Stimulated activated CD4-positive, alpha-beta T cell treated with anti-CD3 and anti-CD28 coated beads, Interleukin-15, amount 100 ng/mL, for 24 hours (primary cell): ENCODE data around the gene CENPP.

Experiments used
- DNase-seq: peaks from one replicate; pipeline ENCODE4 v3.0.0-alpha.2; 2020

CENPP gene

DNA sequence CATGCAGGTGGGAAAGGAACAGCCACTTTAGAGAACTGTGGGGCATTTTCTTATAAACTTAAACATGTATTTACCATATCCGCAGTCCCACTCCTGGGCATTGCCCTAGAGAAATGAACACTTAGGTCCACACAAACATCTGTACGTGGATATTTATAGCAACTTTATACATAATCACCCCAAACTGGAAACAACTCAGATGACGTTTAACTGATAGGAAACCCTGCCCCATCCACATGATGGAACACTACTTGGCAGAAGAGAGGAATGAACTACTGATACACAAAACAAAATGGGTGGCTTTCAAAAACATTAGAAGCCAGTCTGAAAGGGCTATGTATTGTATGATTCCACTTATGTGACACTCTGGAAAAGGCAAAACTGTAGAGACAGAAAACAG lies 187.6 kb downstream of the CENPP start:
- no peak for DNase-seq

DNA sequence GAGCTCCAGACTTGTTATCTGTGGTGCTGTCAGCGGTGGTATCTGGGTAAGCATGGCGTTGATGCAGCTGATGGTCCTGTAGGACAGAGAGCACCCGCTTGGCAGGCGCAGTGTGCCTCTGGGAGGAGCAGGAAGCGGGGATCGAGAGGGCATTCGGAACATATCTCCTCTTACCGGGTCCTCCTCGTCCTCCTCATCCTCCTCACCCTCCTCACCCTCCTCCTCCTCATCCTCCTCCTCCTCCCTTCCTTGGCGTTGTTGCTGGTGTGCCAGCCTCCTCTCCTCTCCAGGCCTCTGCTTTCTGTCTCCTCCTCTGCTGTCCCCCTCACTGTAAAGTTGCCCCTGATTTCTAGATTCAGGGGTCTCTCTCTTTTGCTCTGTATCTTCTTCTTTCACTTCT lies 188.9 kb downstream of the CENPP start:
- no peak for DNase-seq

- DNase-seq = no peak
These were observed 190.8 kb downstream of the CENPP start for GRCh38 chr9:92516521-92516920.

- DNase-seq = no peak
These were observed 191.3 kb downstream of the CENPP start for GRCh38 chr9:92517046-92517445.

- DNase-seq = no peak
These were observed 192.4 kb downstream of the CENPP start for GRCh38 chr9:92518199-92518598.

DNA sequence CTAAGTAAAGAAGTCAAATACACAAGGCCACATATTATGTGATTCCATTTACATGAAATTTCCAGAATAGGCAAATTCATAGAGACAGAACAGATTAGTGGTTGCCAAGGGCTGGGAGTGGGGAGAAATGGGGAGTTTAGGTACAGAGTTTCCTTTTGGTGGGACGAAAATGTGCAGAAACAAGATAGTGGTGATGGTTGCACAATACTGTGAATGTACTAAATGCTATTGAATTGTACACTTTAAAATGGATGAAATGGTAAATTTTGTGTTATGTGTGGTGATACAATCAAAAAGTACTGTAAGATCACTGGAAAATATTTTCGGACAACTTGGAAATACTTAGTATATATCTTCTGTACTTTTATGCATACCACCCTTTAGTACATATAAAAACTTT lies 195.1 kb downstream of the CENPP start:
- DNase-seq = no peak

- no peak for DNase-seq
These were observed 197.5 kb downstream of the CENPP start for GRCh38 chr9:92522983-92523970.

DNA sequence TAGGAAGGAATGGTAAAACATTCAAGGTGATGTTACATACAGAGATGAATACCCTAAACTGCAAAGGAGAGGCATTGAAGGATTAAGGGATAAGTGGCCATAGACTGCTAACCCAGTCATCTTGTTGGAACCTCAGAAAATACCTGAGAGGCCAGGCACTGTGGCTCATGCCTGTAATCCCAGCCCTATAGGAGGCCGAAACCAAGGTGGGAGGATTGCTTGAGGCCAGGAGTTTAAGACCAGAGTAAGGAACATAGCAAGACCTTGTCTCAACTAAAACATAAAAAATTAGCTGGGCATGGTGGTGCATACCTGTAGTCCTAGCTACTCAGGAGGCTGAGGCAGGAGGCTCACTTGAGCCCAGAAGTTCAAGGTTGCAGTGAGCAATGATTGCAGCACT lies 199.1 kb downstream of the CENPP start:
- no peak for DNase-seq

DNA sequence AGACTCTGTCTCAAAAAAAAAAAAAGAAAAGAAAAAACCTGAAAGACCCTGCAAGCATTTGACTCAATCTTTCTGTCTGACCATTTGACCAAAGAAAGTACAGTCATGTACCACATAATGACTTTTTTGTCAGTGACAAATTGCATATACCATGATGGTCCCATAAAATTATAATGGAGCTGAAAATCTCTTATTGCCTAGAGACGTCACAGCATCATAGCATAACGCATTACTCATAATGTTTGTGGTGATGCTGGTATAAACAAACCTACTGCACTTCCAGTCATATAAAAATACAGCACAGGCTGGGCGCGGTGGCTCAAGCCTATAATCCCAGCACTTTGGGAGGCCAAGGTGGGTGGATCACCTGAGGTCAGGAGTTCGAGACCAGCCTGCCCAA lies 199.6 kb downstream of the CENPP start:
- DNase-seq = no peak

GRCh38 chr9:92527291-92527828 lies 201.6 kb downstream of the CENPP start:
- DNase-seq = no peak

GRCh38 chr9:92527832-92528521 lies 202.2 kb downstream of the CENPP start:
- DNase-seq = no peak

GRCh38 chr9:92528522-92528849 lies 202.7 kb downstream of the CENPP start:
- no peak for DNase-seq

DNA sequence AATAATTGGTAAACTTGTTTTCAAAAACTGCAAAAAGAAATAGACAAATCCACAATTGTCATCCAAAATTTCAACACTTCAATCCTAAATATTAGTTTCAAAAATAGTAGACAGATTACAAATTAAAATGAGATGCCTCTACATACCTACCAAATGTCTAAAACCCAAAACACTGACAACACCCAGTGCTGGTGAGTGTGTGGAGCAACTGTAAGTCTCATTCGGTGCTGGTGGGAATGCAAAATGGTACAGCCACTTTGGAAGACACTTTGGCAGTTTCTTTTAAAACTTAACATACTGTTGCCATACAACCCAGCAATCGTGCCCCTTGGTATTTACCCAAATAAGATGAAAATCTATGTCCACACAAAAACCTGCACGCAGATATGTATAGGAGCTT lies 203.4 kb downstream of the CENPP start:
- no peak for DNase-seq

- DNase-seq = no peak
These were observed 205.1 kb downstream of the CENPP start for GRCh38 chr9:92530893-92531292.

DNA sequence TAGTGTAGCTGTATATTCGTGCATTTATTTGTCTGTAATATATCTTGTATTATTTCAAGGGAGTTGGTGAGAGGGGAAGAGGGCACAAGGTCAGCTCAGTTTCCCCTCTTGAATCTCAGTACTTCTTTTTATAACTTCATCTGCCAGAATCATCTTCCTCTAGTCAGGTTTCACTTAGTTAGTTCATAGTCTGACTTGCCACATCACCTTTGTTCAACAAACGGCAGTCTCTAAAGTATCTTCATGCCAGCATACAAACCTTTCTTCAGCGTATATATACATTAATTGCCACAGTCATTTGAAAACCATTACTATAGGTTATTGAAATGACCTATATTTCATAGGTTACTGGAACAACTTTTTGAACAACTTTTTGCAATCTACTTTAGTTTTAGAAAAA lies 208.5 kb downstream of the CENPP start:
- no peak for DNase-seq

DNA sequence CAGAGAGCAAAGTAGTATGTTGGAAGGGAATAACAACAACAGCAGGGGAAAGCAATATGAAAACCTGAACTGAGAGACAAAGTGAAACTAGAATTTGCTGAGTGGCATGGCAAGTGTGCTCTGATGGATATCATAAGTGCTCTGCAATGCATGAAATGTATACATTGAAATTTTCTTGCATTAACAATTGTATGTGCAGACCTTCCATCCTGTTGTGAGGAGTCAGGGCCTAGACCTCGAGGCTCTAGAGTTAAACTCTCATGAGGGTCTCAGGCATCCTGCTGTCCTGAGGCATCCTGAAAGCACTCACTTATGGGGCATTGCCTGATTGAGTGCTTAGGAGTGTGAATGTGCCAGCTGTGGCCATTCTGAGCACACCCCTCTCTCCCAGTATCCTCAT lies 208.9 kb downstream of the CENPP start:
- no peak for DNase-seq

DNA sequence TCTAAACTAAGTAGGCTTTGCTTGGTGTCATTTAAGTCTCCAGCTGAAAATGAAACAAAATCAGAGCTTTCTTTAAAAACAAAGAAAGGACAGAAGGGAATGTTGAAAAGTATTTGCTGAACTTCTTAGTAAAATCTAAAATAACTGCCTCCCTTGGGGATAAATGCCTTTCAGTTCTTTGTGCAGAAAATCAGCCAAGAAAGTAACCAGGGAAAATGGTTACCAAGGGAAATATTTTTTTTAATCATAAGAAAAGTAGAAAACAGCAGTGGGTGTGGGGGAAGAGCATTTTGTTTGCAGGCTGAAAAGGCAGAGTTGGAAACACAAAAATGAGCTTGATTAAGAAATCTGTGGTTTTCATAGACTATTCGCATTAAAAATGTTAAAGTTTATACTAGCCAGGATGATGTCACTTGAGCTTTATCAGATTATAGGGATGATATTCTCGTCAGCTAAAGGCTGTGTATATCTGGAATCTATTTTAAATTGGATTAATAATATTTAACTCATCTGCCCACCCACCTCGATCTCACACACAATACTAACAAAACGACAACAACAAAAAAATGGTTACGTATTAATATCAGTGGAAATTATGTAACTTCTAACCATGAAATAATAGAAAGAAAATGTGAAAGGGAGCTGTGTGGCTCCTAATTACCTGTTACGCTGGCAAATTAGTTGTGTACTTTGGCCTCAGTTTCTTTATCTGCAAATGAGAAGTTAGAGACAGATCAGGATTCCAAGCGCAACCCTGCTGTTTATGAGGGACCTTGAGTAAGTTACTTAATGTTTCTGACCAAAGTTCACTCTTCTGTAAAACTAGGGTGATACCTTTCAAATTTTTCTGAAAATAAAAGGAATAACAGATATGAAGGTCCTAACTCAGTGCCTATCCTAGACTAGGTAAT lies 210.4 kb downstream of the CENPP start, which contains the start of gene ECM2:
Gene ECM2, minus strand, starts transcription at position 51 of the 911 bp plus-strand sequence. CDS start 13,124 bp downstream, outside the sequence.
- no peak for DNase-seq

DNA sequence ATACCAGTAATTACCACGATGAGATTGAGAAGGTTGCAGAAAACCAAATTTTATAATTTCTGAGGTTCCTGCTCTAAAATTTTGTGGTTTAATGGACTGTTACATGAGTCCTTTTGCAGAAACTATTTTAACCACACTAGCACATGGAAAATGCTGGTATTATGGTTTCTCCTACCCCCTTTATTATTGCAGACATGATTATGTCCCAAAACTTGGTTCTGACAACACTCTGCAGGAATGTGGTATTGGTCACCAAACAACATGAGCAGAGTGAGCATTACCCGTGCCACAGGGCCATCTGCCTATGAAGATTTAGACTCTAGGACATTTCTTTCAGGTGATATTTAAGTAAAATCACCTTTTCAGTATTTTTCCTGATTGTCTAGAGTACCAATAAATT lies 212.8 kb downstream of the CENPP start:
- DNase-seq = no peak

DNA sequence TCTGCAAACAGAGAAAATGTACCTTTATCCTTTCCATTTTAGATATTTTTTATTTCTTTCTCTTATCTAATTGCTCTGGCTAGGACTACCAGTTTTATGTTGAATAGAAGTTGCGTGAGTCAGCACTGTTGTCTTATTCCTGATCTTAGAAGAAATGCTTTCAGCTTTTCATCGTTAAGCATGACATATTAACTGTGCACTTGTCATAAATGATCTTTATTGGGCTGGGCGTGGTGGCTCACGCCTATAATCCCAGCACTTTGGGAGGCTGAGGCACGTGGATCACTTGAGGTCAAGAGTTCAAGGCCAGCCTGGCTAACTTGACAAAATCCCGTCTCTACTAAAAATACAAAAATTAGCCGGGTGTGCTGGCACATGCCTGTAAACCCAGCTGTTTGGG lies 218.2 kb downstream of the CENPP start:
- DNase-seq = no peak

- no peak for DNase-seq
These were observed 219.3 kb downstream of the CENPP start for GRCh38 chr9:92545002-92545510.

DNA sequence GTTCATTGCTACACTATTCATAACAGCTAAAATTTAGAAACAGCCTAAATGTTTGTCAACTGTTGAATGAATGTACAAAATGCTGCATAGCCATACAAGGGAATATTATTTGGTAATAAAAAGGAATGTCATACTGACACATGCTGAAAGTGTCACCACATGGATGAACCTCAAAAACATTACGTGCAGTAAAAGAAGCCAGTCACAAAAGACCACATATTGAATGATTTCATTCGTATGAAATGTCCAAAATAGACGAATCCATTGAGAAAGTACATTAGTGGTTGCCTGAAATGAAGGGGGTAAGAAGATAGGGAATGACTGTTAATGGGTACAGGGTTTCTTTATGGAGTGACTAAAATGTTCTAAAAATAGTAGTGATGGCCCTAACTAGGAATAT lies 221.6 kb downstream of the CENPP start:
- DNase-seq = no peak

- no peak for DNase-seq
These were observed 225.0 kb downstream of the CENPP start for GRCh38 chr9:92550765-92551164.
